Muscle of back (tissue), 11 donors: ENCODE data around the gene LIPI. TPM values are rescaled to one million over a fixed set of nuclear protein-coding genes. Genes with fewer than 3 reads are reported as not detected.
"Not testable (repeated sequence)": the region's sequence is repeated elsewhere in the genome, so short reads cannot be mapped to it uniquely, and the experiment has no call there.

Experiments
- DNase-seq, 3 donors: peaks; one replicate each; pipeline versions ENCODE4 v3.0.0 to v3.0.0-alpha.2; 2013
- polyA plus RNA-seq, 10 donors: library from polyadenylated mRNA; unstranded; fragments of 120-200 nt; gene quantifications; one replicate each; pipeline ENCODE4 v1.2.1, GENCODE V29; 2013; ENCODE audit not compliant: insufficient read length in 10 of 10

LIPI gene
- polyA plus RNA-seq, 10 donors, result 0.12 to 0.71 (median 0.27) TPM; not detected in 2

DNA sequence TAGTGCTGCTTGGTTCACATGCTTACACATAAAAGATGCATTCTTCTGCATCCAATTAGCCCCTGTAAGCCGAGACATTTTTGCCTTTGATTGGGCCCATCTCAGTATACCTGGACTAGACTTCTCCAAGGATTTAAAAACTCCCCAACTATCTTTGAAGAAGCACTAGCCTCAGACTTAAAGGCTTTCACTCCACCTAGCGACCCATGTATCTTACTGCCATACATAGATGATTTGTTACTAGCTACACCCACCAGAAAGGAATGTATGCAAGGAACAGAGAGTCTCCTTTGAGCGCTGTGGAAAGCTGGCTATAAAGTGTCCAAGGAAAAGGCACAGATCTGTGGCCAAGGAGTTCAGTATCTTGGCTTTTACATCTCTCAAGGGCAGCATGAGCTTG, 91.7 kb downstream of the LIPI start:
- no peak for DNase-seq

DNA sequence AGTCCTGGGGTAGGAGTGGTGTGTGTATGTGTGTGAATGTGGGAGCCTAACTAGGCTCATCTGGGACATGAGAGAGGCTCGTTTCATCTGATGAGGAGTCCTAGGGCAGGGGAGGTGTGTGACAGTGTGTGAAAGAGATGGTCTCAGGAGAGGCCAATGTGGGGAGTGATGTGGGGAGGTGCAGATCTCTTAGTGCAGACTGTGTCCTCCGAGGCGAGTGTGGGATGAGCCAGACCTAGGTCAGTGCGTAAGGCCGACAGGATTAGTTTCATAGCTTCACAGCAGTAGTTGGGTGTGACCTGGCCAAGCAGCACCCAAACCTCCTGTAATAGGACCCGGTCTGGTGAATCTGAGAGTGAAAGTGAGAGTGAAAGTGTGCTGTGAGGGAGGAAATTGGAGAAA, 94.7 kb downstream of the LIPI start:
- DNase-seq, result no peak

DNA sequence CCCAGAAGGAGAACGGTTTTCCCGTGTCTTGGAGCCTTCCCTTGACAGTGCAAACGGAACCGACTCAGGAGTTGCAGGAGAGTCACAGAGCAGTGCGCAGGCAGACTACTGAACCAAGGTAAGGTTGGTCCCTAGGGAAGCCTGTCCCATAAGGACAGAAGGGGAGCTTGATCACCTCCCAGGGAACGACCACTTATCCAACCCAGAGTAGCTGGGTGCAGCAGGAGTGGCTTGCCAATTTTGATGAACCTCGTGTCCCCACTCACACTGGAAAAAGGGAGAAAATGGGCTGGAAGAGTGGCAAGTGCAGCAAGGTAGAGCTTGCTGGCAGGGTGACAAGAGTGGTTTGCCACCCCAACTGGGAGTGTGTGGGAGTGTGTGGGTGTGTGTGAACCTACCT, 95.1 kb downstream of the LIPI start:
- no peak for DNase-seq

DNA sequence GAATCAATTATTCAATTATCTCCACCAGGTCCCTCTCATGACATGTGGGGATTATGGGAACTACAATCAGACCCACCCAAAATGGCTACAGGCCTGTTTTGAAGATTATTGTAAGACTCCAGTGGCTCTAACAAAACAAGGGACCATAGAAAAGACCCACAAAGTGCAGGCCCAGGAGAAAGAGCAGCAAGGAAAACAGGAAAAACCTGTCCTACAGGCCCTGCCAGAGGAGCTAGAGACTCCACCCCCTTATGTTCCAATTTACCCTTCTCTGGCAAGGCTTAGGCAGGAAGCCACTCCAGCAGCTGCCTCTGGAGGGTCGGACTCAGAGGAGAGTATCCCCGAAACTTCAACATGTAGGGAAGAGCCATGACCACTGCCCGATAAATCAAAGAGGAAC, 96.5 kb downstream of the LIPI start:
- no peak for DNase-seq

DNA sequence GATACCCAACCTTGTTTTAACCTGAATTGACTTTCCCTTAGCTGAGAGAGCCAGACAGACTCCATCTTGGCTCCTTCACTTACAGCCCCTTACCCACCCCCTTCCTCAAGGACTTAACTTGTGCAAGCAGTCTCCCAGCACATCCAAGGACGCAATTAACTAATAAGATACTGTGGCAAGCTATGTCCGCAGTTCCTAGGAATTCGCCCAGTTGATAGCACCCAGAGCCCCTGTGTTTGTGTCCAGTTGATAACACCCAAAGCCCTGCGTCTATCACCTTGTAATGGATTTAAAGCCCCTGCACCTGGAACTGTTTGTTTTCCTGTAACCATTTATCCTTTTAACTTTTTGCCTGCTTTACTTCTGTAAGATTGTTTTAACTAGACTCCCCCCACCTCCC, 106.2 kb downstream of the LIPI start:
- DNase-seq, result not testable (repeated sequence)

DNA sequence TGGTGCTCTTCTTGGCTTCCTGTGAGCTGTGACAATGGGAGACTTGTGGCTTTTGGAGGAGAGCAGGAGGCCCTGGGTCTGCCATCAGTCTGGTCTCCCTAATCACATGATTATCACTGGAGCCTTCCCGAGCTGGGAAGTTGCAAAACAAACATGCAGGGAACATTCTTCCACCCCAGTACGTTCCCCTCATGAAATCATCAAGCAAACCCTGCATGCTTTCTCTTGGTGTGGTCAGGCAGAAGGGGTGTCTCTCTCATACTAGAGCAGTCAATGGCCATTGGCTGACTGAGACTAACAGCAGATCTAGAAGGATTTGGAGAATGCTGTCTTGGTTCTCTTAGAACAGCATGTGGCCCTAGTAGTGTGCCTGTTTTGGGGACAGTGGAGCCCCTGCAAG, 111.2 kb downstream of the LIPI start:
- DNase-seq, result no peak

DNA sequence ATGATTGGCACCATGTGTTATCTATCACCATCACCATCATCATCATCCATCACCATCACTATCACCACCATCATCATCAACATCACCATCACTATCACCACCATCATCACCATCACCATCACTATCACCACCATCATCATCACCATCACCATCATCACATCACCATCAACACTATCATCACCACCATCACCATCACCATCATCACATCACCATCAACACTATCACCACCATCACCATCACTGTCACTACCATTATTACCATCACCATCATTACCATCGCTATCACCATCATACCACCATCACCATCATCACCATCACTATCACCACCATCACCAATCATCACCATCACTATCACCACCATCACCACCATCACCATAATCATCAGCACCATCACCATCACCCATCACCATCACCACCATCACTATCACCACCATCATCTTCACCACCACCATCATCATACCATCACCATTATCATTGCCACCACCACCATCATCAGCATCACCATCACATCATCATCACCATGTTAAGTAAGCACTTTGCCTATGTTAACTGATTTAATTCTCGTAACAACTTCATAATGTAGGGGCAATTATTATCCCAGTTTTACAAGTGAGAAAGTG, 112.8 kb downstream of the LIPI start:
- DNase-seq, result no peak

DNA sequence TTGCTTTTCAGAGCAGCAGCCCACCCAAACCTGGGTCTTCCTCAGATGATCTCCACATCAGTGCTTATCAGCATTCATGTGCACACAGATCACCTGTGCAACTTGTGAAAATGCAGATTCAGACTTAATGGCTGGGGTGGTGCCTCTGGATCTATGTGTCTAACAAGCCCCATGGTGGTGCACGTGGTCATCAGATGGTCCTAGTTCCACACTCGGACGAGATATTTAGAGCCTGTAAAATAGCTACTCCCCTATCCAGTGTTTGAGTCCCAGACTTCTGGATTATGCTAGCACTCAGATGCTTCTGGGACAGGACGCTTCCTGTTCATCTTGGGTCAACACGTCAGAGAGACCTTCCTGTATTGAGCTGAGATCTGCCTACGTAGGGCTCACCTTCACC, 114.2 kb downstream of the LIPI start:
- no peak for DNase-seq

DNA sequence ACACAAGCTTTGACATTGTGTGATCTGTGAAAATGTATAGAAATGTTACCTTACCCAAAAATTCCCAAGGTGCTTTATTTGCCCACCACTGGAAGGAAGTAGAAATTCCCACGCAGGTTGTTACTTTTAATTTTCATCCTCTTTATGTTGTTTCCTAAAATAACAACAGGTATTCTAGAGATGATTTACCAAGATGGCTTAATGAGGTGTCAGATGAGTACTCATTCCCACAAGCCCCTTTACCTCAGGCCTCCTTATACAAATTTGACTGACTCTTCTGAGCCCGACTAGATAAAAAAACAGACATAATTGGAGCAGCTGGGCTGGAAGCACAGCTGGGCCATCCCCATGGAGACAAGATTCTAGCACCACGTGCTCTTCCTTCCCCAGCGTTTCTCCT, 114.6 kb downstream of the LIPI start:
- no peak for DNase-seq

DNA sequence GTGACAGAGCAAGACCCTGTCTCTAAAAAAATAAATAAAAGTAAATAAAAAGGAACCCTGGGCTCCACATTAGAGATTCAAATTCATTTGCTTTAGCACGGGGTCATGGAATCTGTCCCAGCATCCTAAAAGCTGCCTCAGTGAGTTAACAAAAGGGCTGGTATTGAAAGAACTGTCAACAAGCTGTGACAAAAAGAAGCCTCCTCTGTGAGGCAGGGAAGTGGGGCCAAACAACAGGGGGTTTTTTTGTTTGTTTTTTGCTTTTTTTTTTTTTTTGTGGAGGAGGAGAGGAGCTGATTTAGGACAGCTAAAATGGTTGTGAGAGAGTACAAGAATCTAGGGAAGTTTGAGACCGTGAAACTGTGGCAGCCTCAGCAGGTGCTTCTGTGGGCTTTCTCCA, 115.7 kb downstream of the LIPI start:
- no peak for DNase-seq

DNA sequence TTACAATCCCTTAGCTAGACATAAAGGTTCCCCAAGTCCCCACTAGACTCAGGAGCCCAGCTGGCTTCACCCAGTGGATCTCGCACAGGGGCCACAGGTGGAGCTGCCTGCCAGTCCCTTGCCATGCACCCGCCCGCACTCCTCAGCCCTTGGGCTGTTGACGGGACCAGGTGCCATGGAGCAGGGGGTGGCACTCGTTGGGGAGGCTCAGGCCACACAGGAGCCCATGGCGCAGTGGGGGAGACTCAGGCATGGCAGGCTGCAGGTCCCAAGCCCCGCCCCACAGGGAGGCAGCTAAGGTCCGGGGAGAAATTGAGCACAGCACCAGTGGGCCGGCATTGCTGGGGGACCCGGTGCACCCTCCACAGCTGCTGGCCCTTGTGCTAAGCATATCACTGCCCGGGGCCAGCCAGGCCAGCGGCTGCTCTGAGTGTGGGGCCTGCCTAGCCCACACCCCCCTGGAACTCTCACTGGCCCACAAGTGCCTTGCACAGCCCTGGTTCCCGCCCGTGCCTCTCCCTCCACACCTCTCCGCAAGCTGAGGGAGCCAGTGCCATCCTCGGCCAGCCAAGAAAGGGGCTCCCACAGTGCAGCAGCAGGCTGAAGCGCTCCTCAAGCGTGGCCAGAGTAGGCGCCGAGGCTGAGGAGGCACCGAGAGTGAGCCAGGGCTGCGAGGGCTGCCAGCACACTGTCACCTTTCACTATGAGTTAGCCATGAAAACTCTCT, 117.8 kb downstream of the LIPI start:
- no peak for DNase-seq

DNA sequence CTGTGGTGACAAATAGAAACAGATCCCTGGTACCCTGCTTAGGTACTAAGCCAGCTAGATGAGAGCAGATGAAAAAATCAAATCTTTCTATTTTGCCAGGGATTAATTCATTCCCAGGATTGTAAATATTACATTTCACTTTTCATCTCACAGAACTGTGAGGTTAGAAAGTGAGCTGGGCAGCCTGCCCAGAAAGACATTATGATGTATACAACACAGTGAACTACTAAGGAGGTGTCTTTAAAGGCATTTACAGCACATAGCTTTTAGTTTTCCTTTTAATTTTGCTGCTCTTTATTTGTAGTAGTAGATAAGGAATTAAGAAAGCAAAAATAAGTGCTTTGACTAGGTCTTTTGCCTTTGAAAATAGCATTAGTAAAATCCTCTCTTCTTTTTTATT, 120.6 kb downstream of the LIPI start:
- DNase-seq, result not testable (repeated sequence)

DNA sequence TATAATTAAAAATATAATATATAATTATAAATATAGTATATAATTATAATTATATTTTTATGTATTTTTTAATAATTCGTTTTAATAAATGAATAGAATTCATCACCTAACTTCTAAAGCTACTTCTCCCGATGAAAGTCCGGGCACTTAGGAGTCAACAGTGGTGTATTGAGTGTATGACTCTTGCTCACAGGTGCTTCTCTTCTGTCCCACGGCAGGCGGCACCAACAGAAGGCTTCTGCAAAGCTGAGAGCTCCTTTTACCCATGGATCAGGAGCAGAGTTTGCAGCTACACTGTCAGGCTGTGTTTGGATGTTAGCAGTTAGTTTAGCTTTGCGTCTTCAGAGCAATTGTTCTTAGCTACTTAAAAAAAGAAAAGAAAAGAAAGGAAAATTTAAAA, 122.4 kb downstream of the LIPI start:
- no peak for DNase-seq

DNA sequence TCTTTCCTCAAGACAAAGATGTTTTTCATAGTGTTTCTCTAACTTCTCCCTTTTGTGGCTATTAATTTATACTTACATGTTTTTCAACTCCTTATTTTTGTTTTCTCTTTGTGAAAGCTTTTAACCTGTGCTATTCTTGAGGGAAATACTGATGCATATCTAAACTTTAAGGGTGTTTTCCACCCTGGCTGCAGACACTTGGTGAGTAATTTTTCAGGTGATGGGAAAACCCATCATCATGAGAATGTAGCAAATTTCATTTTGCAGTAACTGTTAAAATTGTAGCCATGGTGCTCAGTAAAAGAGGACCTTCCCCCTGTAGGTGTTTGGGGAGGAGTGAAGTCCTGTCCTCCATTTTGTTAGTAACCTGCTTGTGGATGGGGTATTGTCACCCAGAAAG, 124.2 kb downstream of the LIPI start:
- DNase-seq, result no peak

DNA sequence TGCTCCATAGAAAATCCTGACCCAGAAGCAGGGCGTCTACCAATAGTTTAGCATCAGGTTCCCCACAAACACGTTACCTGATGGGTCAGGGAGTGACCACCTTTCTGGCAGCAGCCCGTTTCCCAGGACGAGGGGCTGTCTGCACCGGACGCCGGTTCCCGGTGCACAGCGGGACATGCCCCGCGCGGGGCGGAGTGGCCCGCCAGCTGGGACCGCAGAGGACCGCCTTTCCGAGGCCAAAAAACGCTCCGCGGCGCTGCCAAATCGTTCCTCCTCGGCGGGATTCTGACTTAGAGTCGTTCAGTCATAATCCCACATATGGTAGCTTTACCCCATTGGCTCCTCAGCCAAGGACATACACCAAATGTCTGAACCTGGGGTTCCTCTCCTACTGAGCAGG, 126.1 kb downstream of the LIPI start:
- no peak for DNase-seq

DNA sequence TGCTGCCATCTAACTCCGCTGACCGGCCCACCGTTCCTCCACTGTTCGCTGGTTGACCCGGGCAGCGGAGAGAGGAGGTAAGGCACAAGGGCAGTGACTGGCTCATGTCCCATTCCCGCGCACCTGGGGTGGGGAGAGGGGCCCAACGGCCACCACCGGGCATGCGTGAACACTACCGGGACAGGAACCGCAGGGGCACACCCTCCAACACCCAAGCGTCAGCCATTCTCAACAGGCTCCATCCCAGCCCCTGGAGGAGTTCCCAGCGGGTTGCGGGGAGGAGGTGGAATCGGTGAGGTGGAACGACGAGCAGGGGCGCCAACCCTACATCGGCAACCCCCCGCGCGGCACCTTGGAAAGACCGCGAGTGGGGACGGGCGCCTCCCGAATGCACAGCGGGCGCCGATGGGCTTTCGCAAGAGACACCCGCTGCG, 126.7 kb downstream of the LIPI start:
- DNase-seq, result no peak

DNA sequence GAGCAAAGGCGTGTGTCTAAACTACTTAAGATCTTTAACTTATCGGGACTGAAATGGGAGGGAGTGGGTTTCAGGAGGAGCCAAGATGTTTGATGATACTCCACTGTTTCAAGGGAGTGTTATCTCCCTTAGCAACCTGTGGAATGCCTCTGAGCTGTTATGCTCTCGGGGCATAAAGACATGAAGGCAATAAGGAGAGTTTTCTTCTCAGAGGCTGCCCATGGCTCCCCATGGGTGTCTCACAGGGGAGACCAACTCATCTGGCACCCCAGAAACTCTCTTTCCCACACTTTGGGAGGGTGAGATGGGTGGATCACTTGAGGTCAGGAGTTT, 130.0 kb downstream of the LIPI start:
- no peak for DNase-seq

DNA sequence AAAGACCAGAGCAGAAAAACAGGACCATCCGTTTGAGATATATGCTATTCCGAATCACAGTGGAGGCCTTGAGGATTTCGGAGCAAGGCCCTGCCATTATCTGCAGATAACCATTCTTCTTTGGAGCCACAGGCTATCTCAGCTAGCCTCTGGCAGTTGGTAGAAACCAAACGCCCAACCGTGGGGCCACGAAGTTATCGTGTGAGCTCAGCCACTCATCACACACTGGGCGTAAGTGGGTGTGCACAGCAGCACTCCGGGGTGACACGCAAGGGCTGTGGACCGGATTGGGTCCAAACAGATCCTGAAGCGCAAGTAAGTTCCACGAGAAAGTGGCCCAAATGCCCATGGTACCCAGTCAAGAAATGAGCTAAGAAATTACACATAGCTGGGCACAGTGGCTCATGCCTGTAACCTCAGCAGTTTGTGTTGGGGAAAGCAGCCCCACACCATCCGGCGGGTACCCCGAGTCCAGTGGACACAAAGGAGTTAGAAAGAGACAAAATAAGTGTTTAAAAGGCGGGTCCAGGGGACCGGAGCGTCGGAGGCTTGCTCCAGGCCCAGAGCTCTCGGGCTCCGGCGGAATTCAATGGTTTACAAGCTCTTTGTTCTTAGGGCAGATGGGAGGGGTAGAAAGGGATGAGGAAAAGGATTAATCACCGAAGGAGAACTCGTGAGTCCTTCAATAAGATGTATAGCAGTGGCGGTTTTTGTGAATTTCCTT, 130.6 kb downstream of the LIPI start:
- DNase-seq, result no peak

DNA sequence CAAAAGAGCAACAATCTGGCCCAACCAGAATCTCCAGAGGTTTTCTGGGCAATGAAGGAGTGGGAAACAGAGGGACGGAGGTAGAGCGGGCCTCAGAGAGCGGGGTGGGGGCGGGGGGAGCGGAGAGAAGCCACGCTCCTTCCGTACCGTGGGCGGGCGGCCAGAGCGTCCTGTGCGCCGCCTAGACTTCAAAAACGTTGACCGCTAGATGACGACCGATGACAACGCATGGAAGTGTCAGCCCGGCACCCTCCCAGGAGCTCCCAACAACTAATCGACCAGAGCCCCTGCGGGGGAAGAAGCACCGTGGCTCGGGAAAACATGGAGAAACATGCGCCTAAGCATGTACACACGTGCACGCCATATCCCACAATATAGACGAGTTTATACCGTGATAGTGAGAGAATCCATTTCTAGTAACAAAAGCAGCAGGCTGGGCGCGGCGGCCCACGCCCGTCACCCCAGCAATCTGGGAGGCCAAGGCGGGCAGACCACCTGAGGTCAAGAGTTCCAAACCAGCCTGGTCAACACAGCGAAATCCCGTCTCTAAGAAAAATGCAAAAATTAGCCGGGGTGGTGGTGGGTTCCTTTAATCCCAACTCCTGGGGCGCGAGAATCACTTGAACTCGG, 131.9 kb downstream of the LIPI start:
- DNase-seq, result no peak

DNA sequence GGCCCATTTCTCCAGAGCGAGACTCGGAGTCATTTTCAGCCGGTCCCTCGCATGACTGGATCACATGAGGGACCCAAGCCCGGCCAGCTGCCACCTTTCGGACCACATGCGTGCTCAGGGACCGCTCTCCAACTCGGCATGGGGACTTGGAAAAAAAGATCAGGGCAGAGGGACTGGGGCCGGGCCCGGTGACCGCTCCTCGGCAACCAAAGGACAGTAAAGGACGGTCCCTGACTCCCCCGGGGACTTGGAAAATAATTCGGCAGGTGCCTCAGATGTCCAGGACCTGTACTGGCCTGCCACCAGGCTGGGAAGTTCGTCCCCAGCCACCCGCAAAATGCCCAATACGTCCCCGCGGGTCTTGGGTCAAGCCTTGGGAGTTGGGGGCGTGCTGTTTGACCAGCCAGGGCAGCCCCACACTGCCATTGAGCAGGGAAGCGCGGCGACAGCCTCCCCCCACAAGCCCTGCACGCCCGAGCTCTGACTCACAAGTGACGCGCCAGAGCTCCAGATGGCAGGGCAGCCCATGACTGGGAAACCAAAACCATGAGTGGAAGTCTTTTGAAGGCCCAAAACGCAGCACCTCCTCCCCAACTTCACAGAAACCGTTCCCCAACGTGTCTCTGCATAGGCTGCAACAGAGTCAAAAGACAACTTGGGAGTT, 134.5 kb downstream of the LIPI start:
- no peak for DNase-seq

DNA sequence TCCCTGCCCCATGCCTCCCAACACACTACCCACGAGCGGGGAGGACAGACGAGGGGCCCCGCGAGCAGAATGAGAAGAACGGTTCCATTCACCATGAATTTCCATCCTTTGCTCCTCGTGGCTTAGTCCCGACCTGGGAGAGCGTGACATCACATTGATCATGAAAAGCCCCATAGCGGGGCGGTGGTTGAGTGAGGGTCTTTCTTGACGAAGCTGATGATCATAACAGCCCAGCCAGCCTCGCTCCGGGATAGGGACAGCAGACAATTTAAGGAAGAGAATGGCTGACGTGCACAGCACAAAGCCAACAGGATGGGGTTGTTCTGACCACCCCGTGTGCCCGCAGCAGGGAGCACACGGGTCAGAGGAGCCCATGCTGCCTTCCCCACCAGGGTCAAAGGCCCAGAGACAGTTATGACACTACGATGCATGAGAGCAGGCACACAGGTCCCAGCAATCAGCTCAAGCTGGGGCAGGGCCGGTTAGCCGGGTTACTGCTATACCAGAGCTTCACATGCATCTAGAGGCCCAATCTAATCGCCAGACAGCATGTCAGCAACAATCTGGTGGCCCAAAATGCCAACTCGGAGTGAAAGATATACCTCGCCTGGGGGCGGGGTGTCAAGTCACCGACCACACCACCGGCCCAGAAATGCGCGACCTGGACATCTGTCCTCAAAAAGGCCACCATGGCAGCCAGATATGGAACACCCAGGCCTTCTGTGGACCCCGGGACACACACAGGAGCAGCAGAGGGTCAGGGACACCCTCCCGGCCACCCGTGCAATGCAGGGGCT, 135.2 kb downstream of the LIPI start:
- no peak for DNase-seq
